ENCODE data around the gene MOB1A. TPM values are rescaled to one million over a fixed set of nuclear protein-coding genes. Genes with fewer than 3 reads are reported as not detected.

Gene MOB1A
- polyA plus RNA-seq, 1 donor from 2014 or later: 39.2 TPM

DNA sequence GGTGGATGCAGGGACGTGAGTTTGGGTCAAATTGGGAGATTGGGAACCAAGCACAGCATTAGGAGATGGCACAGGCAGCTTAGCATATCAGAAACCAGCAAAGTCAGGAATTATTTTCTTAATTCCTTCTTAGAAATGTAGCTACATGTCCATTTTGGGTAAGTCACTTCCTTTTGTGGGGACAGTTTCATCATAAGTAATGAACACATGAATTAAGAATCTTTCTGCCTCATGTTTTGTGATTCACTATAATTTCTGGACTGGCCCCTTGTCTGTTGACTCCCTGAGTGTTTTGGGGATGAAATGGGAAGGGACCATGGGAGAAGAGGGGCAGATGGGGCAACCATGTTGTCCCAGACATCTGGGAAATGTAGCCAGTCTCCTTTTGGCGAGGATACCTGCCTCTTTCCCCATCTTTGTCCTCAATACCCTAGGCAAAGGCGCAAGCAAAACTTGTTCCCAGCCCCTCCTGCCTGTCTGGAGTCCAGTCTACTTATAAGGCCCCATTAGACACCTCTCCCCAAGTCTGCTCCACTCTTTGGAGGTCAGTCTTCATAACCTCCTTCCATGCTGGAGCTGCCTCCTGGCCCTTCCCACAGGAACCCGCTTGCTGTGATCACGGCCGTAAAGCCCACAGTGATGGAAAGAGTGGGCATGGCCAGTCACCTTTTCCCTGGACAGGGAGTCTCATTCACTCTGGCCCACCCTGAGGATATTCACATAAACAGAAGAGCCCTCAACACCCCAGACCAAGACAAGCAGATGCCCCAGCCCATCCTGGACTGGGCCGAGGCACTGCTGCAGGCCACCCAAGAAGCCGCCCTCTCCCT is 45.5 kb upstream of the MOB1A start:
- H2AFZ ChIP-seq (ENCODE audit: low read depth, low read length): no peak overlapping the region
- H3K36me3 ChIP-seq (ENCODE audit: insufficient read depth, low read length): no peaks in the 10 kb centered on the region
- H3K79me2 ChIP-seq (replicated peaks; ENCODE audit: insufficient read depth, low read length): no peaks in the 10 kb centered on the region
- H3K4me3 ChIP-seq (ENCODE audit: low read length): no peak overlapping the region
- no peaks in the 10 kb centered on the region for H3K9me2 ChIP-seq (ENCODE audit: insufficient read depth, low read length)
- no peak overlapping the region for H3K4me2 ChIP-seq (ENCODE audit: low read length)
- H3F3A ChIP-seq (ENCODE audit: insufficient read depth, low read length, poor library complexity, severe bottlenecking): no peaks in the 10 kb centered on the region
- no peaks in the 10 kb centered on the region for H4K20me1 ChIP-seq (ENCODE audit: insufficient read depth)
- H3K27me3 ChIP-seq (ENCODE audit: insufficient read depth, low read depth, low read length): no peaks in the 10 kb centered on the region
- H3K9ac ChIP-seq (ENCODE audit: low read length): no peak overlapping the region
- H3K27ac ChIP-seq (ENCODE audit: low read length): no peak overlapping the region
- no peak for TF ChIP-seq SMC3 (conservative IDR thresholded peaks at IDR 0.05; ENCODE audit: poor library complexity)
- no peak for TF ChIP-seq TAF1 (IDR thresholded peaks at IDR 0.05; ENCODE audit: low read depth)
- no peak for TF ChIP-seq POLR2AphosphoS5 (IDR thresholded peaks at IDR 0.05)
- TF ChIP-seq MXI1 (conservative IDR thresholded peaks at IDR 0.05; ENCODE audit: poor library complexity, severe bottlenecking): no peak
- TF ChIP-seq RAD21 (conservative IDR thresholded peaks at IDR 0.05): no peak
- no peak for TF ChIP-seq EP300 (conservative IDR thresholded peaks at IDR 0.05; ENCODE audit: poor library complexity, severe bottlenecking)
- TF ChIP-seq, protein P1, sequence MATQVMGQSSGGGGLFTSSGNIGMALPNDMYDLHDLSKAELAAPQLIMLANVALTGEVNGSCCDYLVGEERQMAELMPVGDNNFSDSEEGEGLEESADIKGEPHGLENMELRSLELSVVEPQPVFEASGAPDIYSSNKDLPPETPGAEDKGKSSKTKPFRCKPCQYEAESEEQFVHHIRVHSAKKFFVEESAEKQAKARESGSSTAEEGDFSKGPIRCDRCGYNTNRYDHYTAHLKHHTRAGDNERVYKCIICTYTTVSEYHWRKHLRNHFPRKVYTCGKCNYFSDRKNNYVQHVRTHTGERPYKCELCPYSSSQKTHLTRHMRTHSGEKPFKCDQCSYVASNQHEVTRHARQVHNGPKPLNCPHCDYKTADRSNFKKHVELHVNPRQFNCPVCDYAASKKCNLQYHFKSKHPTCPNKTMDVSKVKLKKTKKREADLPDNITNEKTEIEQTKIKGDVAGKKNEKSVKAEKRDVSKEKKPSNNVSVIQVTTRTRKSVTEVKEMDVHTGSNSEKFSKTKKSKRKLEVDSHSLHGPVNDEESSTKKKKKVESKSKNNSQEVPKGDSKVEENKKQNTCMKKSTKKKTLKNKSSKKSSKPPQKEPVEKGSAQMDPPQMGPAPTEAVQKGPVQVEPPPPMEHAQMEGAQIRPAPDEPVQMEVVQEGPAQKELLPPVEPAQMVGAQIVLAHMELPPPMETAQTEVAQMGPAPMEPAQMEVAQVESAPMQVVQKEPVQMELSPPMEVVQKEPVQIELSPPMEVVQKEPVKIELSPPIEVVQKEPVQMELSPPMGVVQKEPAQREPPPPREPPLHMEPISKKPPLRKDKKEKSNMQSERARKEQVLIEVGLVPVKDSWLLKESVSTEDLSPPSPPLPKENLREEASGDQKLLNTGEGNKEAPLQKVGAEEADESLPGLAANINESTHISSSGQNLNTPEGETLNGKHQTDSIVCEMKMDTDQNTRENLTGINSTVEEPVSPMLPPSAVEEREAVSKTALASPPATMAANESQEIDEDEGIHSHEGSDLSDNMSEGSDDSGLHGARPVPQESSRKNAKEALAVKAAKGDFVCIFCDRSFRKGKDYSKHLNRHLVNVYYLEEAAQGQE (IDR thresholded peaks at IDR 0.05; ENCODE audit: borderline replicate concordance): no peak
- TF ChIP-seq, protein P2, sequence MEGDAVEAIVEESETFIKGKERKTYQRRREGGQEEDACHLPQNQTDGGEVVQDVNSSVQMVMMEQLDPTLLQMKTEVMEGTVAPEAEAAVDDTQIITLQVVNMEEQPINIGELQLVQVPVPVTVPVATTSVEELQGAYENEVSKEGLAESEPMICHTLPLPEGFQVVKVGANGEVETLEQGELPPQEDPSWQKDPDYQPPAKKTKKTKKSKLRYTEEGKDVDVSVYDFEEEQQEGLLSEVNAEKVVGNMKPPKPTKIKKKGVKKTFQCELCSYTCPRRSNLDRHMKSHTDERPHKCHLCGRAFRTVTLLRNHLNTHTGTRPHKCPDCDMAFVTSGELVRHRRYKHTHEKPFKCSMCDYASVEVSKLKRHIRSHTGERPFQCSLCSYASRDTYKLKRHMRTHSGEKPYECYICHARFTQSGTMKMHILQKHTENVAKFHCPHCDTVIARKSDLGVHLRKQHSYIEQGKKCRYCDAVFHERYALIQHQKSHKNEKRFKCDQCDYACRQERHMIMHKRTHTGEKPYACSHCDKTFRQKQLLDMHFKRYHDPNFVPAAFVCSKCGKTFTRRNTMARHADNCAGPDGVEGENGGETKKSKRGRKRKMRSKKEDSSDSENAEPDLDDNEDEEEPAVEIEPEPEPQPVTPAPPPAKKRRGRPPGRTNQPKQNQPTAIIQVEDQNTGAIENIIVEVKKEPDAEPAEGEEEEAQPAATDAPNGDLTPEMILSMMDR (IDR thresholded peaks at IDR 0.05; ENCODE audit: poor library complexity, severe bottlenecking): no peak
- TF ChIP-seq EZH2 (IDR thresholded peaks at IDR 0.05; ENCODE audit: borderline replicate concordance, insufficient read depth, low read length, poor library complexity, severe bottlenecking): no peak
- H3K9me3 ChIP-seq (ENCODE audit: low read length): no peaks in the 10 kb centered on the region

- H3K9me3 ChIP-seq (ENCODE audit: low read length): no peaks in the 10 kb centered on the region
- no peak overlapping the region for H3K4me2 ChIP-seq (ENCODE audit: low read length)
- H3K27me3 ChIP-seq (ENCODE audit: insufficient read depth, low read depth, low read length): no peaks in the 10 kb centered on the region
- TF ChIP-seq EZH2 (IDR thresholded peaks at IDR 0.05; ENCODE audit: borderline replicate concordance, insufficient read depth, low read length, poor library complexity, severe bottlenecking): no peak
- TF ChIP-seq, protein P1 (IDR thresholded peaks at IDR 0.05; ENCODE audit: borderline replicate concordance): no peak
- TF ChIP-seq POLR2AphosphoS5 (IDR thresholded peaks at IDR 0.05): no peak
- TF ChIP-seq SMC3 (conservative IDR thresholded peaks at IDR 0.05; ENCODE audit: poor library complexity): no peak
- TF ChIP-seq RAD21 (conservative IDR thresholded peaks at IDR 0.05): no peak
- no peak overlapping the region for H3K27ac ChIP-seq (ENCODE audit: low read length)
- H3K79me2 ChIP-seq (replicated peaks; ENCODE audit: insufficient read depth, low read length): no peaks in the 10 kb centered on the region
- no peak overlapping the region for H2AFZ ChIP-seq (ENCODE audit: low read depth, low read length)
- H3K4me3 ChIP-seq (ENCODE audit: low read length): no peak overlapping the region
- H3K9me2 ChIP-seq (ENCODE audit: insufficient read depth, low read length): no peaks in the 10 kb centered on the region
- H3F3A ChIP-seq (ENCODE audit: insufficient read depth, low read length, poor library complexity, severe bottlenecking): no peaks in the 10 kb centered on the region
- no peaks in the 10 kb centered on the region for H3K36me3 ChIP-seq (ENCODE audit: insufficient read depth, low read length)
- H3K9ac ChIP-seq (ENCODE audit: low read length): no peak overlapping the region
- H4K20me1 ChIP-seq (ENCODE audit: insufficient read depth): no peaks in the 10 kb centered on the region
These were observed 43.6 kb upstream of the MOB1A start for GRCh38 chr2:74222300-74222650.

Measured in neural cell (in vitro differentiated cells).